ENCODE measurements around the gene IFI6. TPM values are rescaled to one million over a fixed set of nuclear protein-coding genes. Genes with fewer than 3 reads are reported as not detected.
"Not testable (repeated sequence)": the region's sequence is repeated elsewhere in the genome, so short reads cannot be mapped to it uniquely, and the experiment has no call there.

IFI6 gene
- total RNA-seq, 1 donor from 2014 or later: 1.3 TPM

DNA sequence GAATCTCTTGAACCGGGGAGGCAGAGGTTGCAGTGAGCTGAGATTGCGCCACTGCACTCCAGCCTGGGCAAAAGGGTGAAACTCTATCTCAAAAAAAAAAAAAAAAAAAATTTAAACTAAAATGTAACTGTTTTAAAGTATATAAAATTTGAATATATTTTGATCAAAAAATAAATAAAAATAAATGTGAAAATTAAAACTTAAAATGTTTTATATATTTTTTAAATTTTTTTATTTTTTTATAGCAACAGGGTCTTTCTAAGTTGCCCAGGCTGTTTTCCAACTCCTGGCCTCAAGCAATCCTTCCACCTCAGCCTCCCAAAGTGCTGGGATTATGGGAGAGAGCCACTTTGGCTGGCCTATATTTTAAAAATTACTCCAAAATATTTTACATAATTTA lies 38.6 kb upstream of the IFI6 start:
- Histone ChIP-seq H3K4me3 (ENCODE audit: low read depth, low read length) (no peak overlapping the region), H3K36me3 (ENCODE audit: control insufficient read depth, insufficient read depth, low read length) (no peaks in the 10 kb centered on the region), H3K27me3 (ENCODE audit: control insufficient read depth, insufficient read depth, low read length) (no peaks in the 10 kb centered on the region)
- TF ChIP-seq, protein P1, sequence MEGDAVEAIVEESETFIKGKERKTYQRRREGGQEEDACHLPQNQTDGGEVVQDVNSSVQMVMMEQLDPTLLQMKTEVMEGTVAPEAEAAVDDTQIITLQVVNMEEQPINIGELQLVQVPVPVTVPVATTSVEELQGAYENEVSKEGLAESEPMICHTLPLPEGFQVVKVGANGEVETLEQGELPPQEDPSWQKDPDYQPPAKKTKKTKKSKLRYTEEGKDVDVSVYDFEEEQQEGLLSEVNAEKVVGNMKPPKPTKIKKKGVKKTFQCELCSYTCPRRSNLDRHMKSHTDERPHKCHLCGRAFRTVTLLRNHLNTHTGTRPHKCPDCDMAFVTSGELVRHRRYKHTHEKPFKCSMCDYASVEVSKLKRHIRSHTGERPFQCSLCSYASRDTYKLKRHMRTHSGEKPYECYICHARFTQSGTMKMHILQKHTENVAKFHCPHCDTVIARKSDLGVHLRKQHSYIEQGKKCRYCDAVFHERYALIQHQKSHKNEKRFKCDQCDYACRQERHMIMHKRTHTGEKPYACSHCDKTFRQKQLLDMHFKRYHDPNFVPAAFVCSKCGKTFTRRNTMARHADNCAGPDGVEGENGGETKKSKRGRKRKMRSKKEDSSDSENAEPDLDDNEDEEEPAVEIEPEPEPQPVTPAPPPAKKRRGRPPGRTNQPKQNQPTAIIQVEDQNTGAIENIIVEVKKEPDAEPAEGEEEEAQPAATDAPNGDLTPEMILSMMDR (IDR thresholded peaks at IDR 0.05; ENCODE audit: insufficient read depth, low read length, severe bottlenecking): no peak
- FAIRE-seq (no peak), DNase-seq (ENCODE audit: low read depth) (no peak)

DNA sequence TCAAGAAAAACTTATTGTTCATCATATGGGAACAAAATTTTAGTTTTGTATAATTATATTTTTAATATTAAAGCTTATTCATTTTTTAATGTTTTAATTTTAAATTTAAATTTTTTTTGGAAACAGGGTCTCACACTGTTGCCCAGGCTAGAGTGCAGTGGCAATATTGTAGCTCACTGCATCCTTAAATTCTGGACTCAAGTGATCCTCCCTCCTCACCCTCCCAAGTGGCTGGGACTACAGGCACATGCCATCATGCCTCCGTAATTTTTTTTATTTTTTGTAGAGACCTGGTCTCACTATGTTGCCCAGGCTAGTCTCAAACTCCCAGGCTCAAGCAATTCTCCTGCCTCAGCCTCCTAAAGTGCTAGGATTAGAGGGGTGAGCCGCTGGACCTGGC lies 33.6 kb upstream of the IFI6 start:
- H3K27me3 ChIP-seq (ENCODE audit: control insufficient read depth, insufficient read depth, low read length): no peaks in the 10 kb centered on the region
- no peak overlapping the region for H3K4me3 ChIP-seq (ENCODE audit: low read depth, low read length)
- H3K36me3 ChIP-seq (ENCODE audit: control insufficient read depth, insufficient read depth, low read length): no peaks in the 10 kb centered on the region
- TF ChIP-seq, protein P1 (IDR thresholded peaks at IDR 0.05; ENCODE audit: insufficient read depth, low read length, severe bottlenecking): no peak
- DNase-seq (ENCODE audit: low read depth) (no peak), FAIRE-seq (no peak)

- H3K4me3 ChIP-seq (ENCODE audit: low read depth, low read length): no peak overlapping the region
- no peak for DNase-seq (ENCODE audit: low read depth)
- H3K36me3 ChIP-seq (ENCODE audit: control insufficient read depth, insufficient read depth, low read length): no peaks in the 10 kb centered on the region
- H3K27me3 ChIP-seq (ENCODE audit: control insufficient read depth, insufficient read depth, low read length): no peaks in the 10 kb centered on the region
- FAIRE-seq: no peak
- TF ChIP-seq, protein P1 (IDR thresholded peaks at IDR 0.05; ENCODE audit: insufficient read depth, low read length, severe bottlenecking): no peak
These were observed 33.0 kb upstream of the IFI6 start for GRCh38 chr1:27704958-27705357.

DNA sequence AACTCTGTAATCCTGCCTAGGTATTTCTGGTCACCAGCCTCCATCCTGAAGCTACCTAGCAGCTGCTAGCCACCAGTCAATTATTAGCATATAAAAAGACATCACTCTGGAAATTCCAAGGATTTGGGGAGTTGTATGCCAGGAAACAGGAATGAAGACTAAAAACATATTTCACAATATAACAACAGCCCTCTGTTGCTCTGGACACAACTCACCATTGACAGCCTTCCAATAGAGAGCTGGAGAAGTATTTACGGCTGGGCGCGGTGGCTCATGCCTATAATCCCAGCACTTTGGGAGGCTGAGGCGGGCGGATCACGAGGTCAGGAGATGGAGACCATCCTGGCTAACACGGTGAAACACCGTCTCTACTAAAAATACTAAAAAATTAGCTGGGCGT lies 24.8 kb upstream of the IFI6 start:
- DNase-seq (ENCODE audit: low read depth): not testable (repeated sequence)

GRCh38 chr1:27690183-27690582 lies 18.2 kb upstream of the IFI6 start:
- FAIRE-seq: no peak

More for the DNA sequence above, 24.8 kb upstream of the IFI6 start:
- not testable (repeated sequence) for H3K4me3 ChIP-seq (ENCODE audit: low read depth, low read length); H3K27me3 ChIP-seq (ENCODE audit: control insufficient read depth, insufficient read depth, low read length); FAIRE-seq; H3K36me3 ChIP-seq (ENCODE audit: control insufficient read depth, insufficient read depth, low read length)

DNA sequence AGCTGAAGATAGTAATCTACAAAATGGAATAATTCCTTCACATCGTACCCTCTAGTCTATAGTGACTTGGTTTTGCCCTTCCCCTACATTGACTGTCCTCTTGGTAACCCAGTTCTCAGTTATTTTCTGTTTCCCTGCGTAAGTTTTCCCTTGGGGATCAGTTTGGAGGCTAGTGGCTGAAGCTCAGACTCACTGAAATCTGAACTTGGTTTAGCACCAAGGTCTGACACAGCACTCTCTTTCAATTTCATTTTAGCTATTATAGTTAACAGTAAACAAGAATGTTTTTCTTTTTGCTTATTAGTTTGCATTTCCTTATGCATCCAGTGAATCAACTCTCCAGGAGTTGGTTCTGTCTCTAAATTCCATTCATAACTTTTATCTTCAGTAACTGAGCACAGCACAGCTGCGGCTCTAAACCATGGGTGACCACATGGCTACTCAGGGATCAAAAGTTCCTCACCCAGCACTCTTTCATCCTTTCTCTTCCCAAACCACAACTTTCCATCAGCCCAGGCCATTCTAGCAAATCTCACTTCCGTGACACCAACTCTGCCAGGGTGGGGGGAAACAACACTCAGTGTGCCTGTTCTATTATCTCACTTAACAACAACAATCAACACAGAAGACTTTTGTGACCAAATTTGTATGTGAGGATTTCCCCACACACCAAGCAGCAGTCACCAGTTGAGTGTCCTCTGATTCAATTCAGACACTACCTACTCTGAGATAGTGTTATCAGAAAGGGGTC lies 17.6 kb upstream of the IFI6 start:
- H3K4me3 ChIP-seq (ENCODE audit: low read depth, low read length): no peak overlapping the region
- no peak for FAIRE-seq
- no peaks in the 10 kb centered on the region for H3K36me3 ChIP-seq (ENCODE audit: control insufficient read depth, insufficient read depth, low read length)
- peaks cover 2% of the 10 kb centered on the region for H3K27me3 ChIP-seq (ENCODE audit: control insufficient read depth, insufficient read depth, low read length)
- TF ChIP-seq, protein P1 (IDR thresholded peaks at IDR 0.05; ENCODE audit: insufficient read depth, low read length, severe bottlenecking): no peak
- no peak for DNase-seq (ENCODE audit: low read depth)

More at GRCh38 chr1:27690183-27690582, 18.2 kb upstream of the IFI6 start:
- no peak for DNase-seq (ENCODE audit: low read depth)
- H3K27me3 ChIP-seq (ENCODE audit: control insufficient read depth, insufficient read depth, low read length): peaks cover 2% of the 10 kb centered on the region
- H3K4me3 ChIP-seq (ENCODE audit: low read depth, low read length): no peak overlapping the region
- TF ChIP-seq, protein P1 (IDR thresholded peaks at IDR 0.05; ENCODE audit: insufficient read depth, low read length, severe bottlenecking): no peak
- no peaks in the 10 kb centered on the region for H3K36me3 ChIP-seq (ENCODE audit: control insufficient read depth, insufficient read depth, low read length)
